HepG2 (cell line): ENCODE results near the gene SH2D2A. TPM values are rescaled to one million over a fixed set of nuclear protein-coding genes. Genes with fewer than 3 reads are reported as not detected.

Source experiments
- ATAC-seq: fragments of 200-7000 bp; cut with Tn5 transposase; 3 replicates; pipeline ENCODE4 v1.9.1; 2020; ENCODE audit warnings: mild to moderate bottlenecking, moderate library complexity
- BruUV-seq: library from RNA; stranded (reverse); fragments of 400-500 nt; replicated peaks from 2 replicates; lab custom pipeline; 2021; lab: Mats Ljungman, UMichigan
- CTCF ChIA-PET: fragments of 300-600 bp; formaldehyde crosslinking; extraction: SDS; loops from one replicate; lab custom pipeline; 2021; ENCODE audit warnings: low total read pairs, inconsistent platforms, low intra/inter-chr PET ratio; lab: Yijun Ruan, JAX
- POLR2A ChIA-PET: fragments of 350-600 bp; sonication (Branson Sonifier 250); formaldehyde crosslinking; loops from one replicate; lab custom pipeline; 2020; ENCODE audit warnings: antibody characterized with exemption, inconsistent platforms; lab: Yijun Ruan, JAX
- DNase-seq: peaks from one replicate; pipeline ENCODE4 v3.0.0-alpha.2; 2015; ENCODE audit warnings: low spot score
- FAIRE-seq: peaks from 3 replicates; lab custom pipeline; 2011; peaks lifted over from hg19 to GRCh38; lab: Jason Lieb, UNC
- H2AFZ ChIP-seq: one replicate; pipeline ENCODE4 v1.6.1; 2011; ENCODE audit warnings: low read length, inconsistent platforms
- H3K27ac ChIP-seq: fragments of 300-600 bp; 3 replicates; pipeline ENCODE4 v1.8.0; 2011; ENCODE audit warnings: mixed run types, mild to moderate bottlenecking, mixed read lengths, low read length, inconsistent platforms; ENCODE audit not compliant: insufficient read depth; ENCODE audit errors: extremely low read length
- H3K27me3 ChIP-seq, 2 experiments: fragments of 200-600 bp in 1 of 2; 2 replicates in 1 of 2; 3 replicates in 1 of 2; pipeline versions ENCODE4 v1.6.0 to v1.8.0; 2011; ENCODE audit warnings: low read length in 2 of 2, mild to moderate bottlenecking in 2 of 2, moderate library complexity in 2 of 2, inconsistent platforms in 1 of 2; ENCODE audit not compliant: insufficient read depth in 2 of 2, control insufficient read depth in 1 of 2
- H3K36me3 ChIP-seq, 2 experiments: fragments of 200-600 bp in 1 of 2; replicated peaks in 1 of 2; 2 replicates in 1 of 2; 3 replicates in 1 of 2; pipeline versions ENCODE4 v1.5.1 to v1.8.0; 2011; ENCODE audit warnings: low read length in 2 of 2, inconsistent platforms in 1 of 2; ENCODE audit not compliant: insufficient read depth in 2 of 2, control insufficient read depth in 1 of 2
- H3K4me1 ChIP-seq: 2 replicates; pipeline ENCODE4 v1.5.1; 2012; ENCODE audit warnings: low read length, inconsistent platforms; ENCODE audit not compliant: insufficient read depth
- H3K4me2 ChIP-seq: 2 replicates; pipeline ENCODE4 v1.6.0; 2011; ENCODE audit warnings: low read depth, low read length, inconsistent platforms
- H3K4me3 ChIP-seq, 3 experiments: fragments of 200-600 bp in 1 of 3; sonication (generic), shearing (Covaris generic) in 1 of 3; replicated peaks in 1 of 3; 2 replicates each; pipeline ENCODE4 v1.5.1; 2011 to 2016; ENCODE audit warnings: low read length in 3 of 3, inconsistent platforms in 2 of 3, low read depth in 2 of 3, mild to moderate bottlenecking in 2 of 3, control low read depth in 1 of 3, mixed read lengths in 1 of 3; ENCODE audit not compliant: insufficient read depth in 1 of 3
- H3K79me2 ChIP-seq: one replicate; pipeline ENCODE4 v1.6.1; 2011; ENCODE audit warnings: low read length, inconsistent platforms; ENCODE audit not compliant: insufficient read depth
- H3K9ac ChIP-seq: 2 replicates; pipeline ENCODE4 v1.6.0; 2011; ENCODE audit warnings: mild to moderate bottlenecking, low read depth, low read length, inconsistent platforms; ENCODE audit not compliant: insufficient read depth
- H3K9me3 ChIP-seq: 2 replicates; pipeline ENCODE4 v1.5.1; 2012; ENCODE audit warnings: mild to moderate bottlenecking, low read length
- H4K20me1 ChIP-seq: 2 replicates; pipeline ENCODE4 v1.6.0; 2011; ENCODE audit warnings: inconsistent platforms, mild to moderate bottlenecking, low read length, moderate library complexity; ENCODE audit not compliant: insufficient read depth
- ARID3A ChIP-seq: IDR thresholded peaks from 2 replicates; pipeline ENCODE4 v1.6.1; 2012; ENCODE audit warnings: low read depth, low read length, improper control_type of control experiment
- E2F5 ChIP-seq: sonication (generic); formaldehyde crosslinking; conservative IDR thresholded peaks from 2 replicates; pipeline ENCODE4 v1.4.0; 2020; ENCODE audit warnings: missing genetic modification reagents
- KDM6A ChIP-seq: IDR thresholded peaks from 2 replicates; pipeline ENCODE4 v1.6.1; 2016; ENCODE audit warnings: low read depth
- KLF12 ChIP-seq: sonication (generic); formaldehyde crosslinking; IDR thresholded peaks from 2 replicates; pipeline ENCODE4 v1.4.0; 2020; ENCODE audit warnings: missing genetic modification reagents, borderline replicate concordance
- NFIC ChIP-seq: IDR thresholded peaks from 2 replicates; pipeline ENCODE4 v1.6.1; 2012; ENCODE audit warnings: mild to moderate bottlenecking, low read length, inconsistent platforms
- TEAD3 ChIP-seq: optimal IDR thresholded peaks from 2 replicates; pipeline ENCODE3; 2016; ENCODE audit warnings: borderline replicate concordance
- ZNF207 ChIP-seq: fragments of 450-650 bp; IDR thresholded peaks from 2 replicates; pipeline ENCODE4 v1.6.1; 2016; ENCODE audit warnings: antibody characterized with exemption, borderline replicate concordance
- ZNF75D ChIP-seq: sonication (generic); formaldehyde crosslinking; IDR thresholded peaks from 2 replicates; pipeline ENCODE4 v1.8.1; 2023; ENCODE audit warnings: missing genetic modification reagents, mild to moderate bottlenecking, borderline replicate concordance
- WGBS: methylation state at CpG from one replicate; pipeline ENCODE4 v1.1.6; 2017; ENCODE audit warnings: low lambda C conversion rate; 5-methylcytosine and 5-hydroxymethylcytosine counted together
- in situ Hi-C: cut with HindIII; loops from 2 replicates; pipeline ENCODE4 v1.10.0; 2017; ENCODE audit warnings: low pct_unique_long_range_greater_than_20kb; ENCODE audit not compliant: extremely low pct_ligation_motif_present
- intact Hi-C: fragments of 100-400 bp; cut with micrococcal nuclease; formaldehyde crosslinking; loops from one replicate; pipeline ENCODE4 v1.10.0; 2022; ENCODE audit not compliant: unreplicated experiment
- polyA plus RNA-seq, 8 experiments: library from polyadenylated mRNA; depleted of rRNA in 3 of 8; stranded (reverse) in 7 of 8; unstranded in 1 of 8; fragments of >200 nt; fragmentation: Illumina TruSeq in 4 of 8; extraction: Trizol in 4 of 8; gene quantifications; 2 replicates each; pipeline versions ENCODE4 v1.2.1 to v1.2.3, GENCODE V29; 2011 to 2016; ENCODE audit warnings: low read depth in 4 of 8, missing spikeins in 1 of 8, mixed read lengths in 1 of 8; ENCODE audit not compliant: insufficient read depth in 1 of 8
- total RNA-seq, 5 experiments: library from RNA; depleted of rRNA; stranded (reverse); fragments of >200 nt; fragmentation: Illumina TruSeq; extraction: Trizol; gene quantifications; 2 replicates each; pipeline ENCODE4 v1.2.3, GENCODE V29; 2016; ENCODE audit warnings: low read depth in 1 of 5
- TF ChIP-seq, protein P1 (sequence below): sonication (generic); formaldehyde crosslinking; IDR thresholded peaks from 2 replicates; pipeline ENCODE4 v1.5.0; 2020; ENCODE audit warnings: missing genetic modification reagents
- TF ChIP-seq, protein P2 (sequence below): sonication (generic); formaldehyde crosslinking; IDR thresholded peaks from 2 replicates; pipeline ENCODE4 v1.8.1; 2023; ENCODE audit warnings: mild to moderate bottlenecking, missing genetic modification reagents

The SH2D2A gene
- total and polyA plus RNA-seq, 2 of the 13 experiments (the other 11 are each of a cell fraction or from before 2014, with no cell fraction given), result 0.57 to 0.73 TPM

- ChIA-PET CTCF (no interaction called here), POLR2A (no interaction called here)
- WGBS, result 0% methylated on average over 5 of the region's 5 CpGs
- Histone ChIP-seq H4K20me1 (no peaks in the 10 kb centered on the region), H3K9me3 (no peaks in the 10 kb centered on the region), H3K27ac (no peak overlapping the region), H3K4me1 (peaks cover 13% of the 10 kb centered on the region), H3K9ac (no peak overlapping the region), H3K4me3 (no peak overlapping the region), H2AFZ (no peak overlapping the region), H3K4me2 (no peak overlapping the region), H3K79me2 (no peaks in the 10 kb centered on the region), H3K36me3 (no peaks in the 10 kb centered on the region), H3K27me3 (peaks cover 2 to 45% of the 10 kb centered on the region in 2 experiments; a peak in 2 of 5 replicates)
- FAIRE-seq (no peak), ATAC-seq (peak; percentile 42; the same call in 2 of the 3 replicates), DNase-seq (no peak)
- in situ Hi-C loops, result no loop called here
- TF ChIP-seq TEAD3 (CRISPR knock-in tag) (peak; percentile 39), ZNF75D (CRISPR knock-in tag) (no peak)
- no TSS peak for BruUV-seq
- intact Hi-C loops, result no loop called here
Observed at GRCh38 chr1:156832434-156832833, 15.8 kb upstream of the SH2D2A start.

DNA sequence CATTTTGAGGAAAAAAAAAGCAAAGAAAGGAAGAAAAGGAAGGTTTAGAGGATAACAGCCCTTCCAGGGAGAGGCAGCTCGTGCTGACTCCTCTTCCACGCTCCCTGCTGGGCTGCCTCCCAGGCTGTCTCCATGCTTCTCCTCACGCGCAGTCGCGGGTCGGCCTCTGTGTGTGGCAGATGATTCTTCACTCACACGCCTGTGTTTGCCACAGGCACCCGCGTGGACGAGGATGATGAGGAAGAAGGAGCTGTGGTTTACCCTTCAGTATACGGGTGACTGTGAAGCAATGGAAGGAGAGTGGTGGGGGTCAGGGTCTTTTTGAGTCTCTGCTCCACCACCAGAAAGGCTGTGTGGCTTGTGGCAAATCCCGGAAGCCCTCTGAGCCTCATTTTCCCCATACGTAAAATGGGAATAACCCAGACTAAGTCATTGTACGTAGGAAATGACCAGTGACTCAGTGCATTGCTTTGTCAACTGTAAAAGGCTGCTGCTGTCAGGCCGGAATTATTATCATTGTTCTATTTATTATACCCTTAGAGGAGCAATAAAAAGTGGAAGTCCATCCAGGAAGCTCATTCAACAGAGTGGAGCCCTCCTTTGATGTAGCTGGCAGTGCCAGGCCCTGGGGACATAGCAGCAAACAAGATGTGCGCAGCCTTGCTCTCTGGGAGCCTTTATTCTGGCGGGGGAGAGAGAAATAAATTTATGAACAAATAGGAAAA, 11.9 kb upstream of the SH2D2A start:
- ChIA-PET POLR2A (no interaction called here), CTCF (no interaction called here)
- ATAC-seq, result no peak
- Histone ChIP-seq H4K20me1 (no peaks in the 10 kb centered on the region), H3K4me3 (no peak overlapping the region), H3K27me3 (peaks cover 2 to 33% of the 10 kb centered on the region in 2 experiments; a peak in 4 of 5 replicates), H2AFZ (no peak overlapping the region), H3K79me2 (no peaks in the 10 kb centered on the region), H3K4me2 (no peak overlapping the region), H3K4me1 (peaks cover 13% of the 10 kb centered on the region), H3K27ac (no peak overlapping the region), H3K36me3 (no peaks in the 10 kb centered on the region), H3K9ac (no peak overlapping the region), H3K9me3 (no peaks in the 10 kb centered on the region)
- intact Hi-C loops (no loop called here), in situ Hi-C loops (no loop called here)
- 38% methylated on average over 18 of the region's 18 CpGs for WGBS
- no peak for DNase-seq
- no peak for FAIRE-seq
- no TSS peak for BruUV-seq
- TF ChIP-seq NFIC (no peak), E2F5 (CRISPR knock-in tag) (no peak), ARID3A (no peak), KDM6A (no peak), KLF12 (CRISPR knock-in tag) (no peak), ZNF207 (no peak)
- TF ChIP-seq, protein P1, sequence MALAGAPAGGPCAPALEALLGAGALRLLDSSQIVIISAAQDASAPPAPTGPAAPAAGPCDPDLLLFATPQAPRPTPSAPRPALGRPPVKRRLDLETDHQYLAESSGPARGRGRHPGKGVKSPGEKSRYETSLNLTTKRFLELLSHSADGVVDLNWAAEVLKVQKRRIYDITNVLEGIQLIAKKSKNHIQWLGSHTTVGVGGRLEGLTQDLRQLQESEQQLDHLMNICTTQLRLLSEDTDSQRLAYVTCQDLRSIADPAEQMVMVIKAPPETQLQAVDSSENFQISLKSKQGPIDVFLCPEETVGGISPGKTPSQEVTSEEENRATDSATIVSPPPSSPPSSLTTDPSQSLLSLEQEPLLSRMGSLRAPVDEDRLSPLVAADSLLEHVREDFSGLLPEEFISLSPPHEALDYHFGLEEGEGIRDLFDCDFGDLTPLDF (CRISPR knock-in tag), result no peak
- TF ChIP-seq, protein P2, sequence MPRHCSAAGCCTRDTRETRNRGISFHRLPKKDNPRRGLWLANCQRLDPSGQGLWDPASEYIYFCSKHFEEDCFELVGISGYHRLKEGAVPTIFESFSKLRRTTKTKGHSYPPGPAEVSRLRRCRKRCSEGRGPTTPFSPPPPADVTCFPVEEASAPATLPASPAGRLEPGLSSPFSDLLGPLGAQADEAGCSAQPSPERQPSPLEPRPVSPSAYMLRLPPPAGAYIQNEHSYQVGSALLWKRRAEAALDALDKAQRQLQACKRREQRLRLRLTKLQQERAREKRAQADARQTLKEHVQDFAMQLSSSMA (CRISPR knock-in tag), result no peak
